SK-N-SH (cell line): ENCODE measurements around the gene CABLES2. TPM values are rescaled to one million over a fixed set of nuclear protein-coding genes. Genes with fewer than 3 reads are reported as not detected.

Source experiments
- CTCF ChIA-PET: fragments of 300-600, 350-600 bp; formaldehyde crosslinking; extraction: SDS; loops from one replicate; lab custom pipeline; 2021; lab: Yijun Ruan, JAX
- POLR2A ChIA-PET: fragments of 350-600 bp; sonication (Branson Sonifier 250); formaldehyde crosslinking; extraction: SDS; loops from one replicate; lab custom pipeline; 2020; ENCODE audit warnings: antibody characterized with exemption, inconsistent platforms; lab: Yijun Ruan, JAX
- DNase-seq: peaks from one replicate; pipeline ENCODE4 v3.0.0; 2012
- H2AFZ ChIP-seq: fragments of 200-600 bp; sonication (generic); 2 replicates; pipeline ENCODE4 v1.8.1; 2016; ENCODE audit warnings: antibody characterized with exemption, mild to moderate bottlenecking, low read depth
- H3F3A ChIP-seq: fragments of 200-600 bp; sonication (generic); replicated peaks from 2 replicates; pipeline ENCODE3; 2016; ENCODE audit warnings: antibody characterized with exemption, mild to moderate bottlenecking; ENCODE audit not compliant: insufficient read depth
- H3K27ac ChIP-seq, 2 experiments: fragments of 200-500 bp in 1 of 2; fragments of 200-600 bp in 1 of 2; sonication (Bioruptor generic) in 1 of 2; sonication (generic), shearing (Covaris generic) in 1 of 2; 2 replicates each; pipeline versions ENCODE4 v1.5.1 to v1.6.1; 2014 to 2016; ENCODE audit warnings: low read depth in 2 of 2, inconsistent platforms in 1 of 2, low read length in 1 of 2, mild to moderate bottlenecking in 1 of 2, mixed read lengths in 1 of 2
- H3K27me3 ChIP-seq: fragments of 200-600 bp; sonication (generic), shearing (Covaris generic); 2 replicates; pipeline ENCODE4 v1.6.1; 2016; ENCODE audit warnings: mixed run types; ENCODE audit not compliant: insufficient read depth
- H3K36me3 ChIP-seq, 2 experiments: fragments of 200-500 bp in 1 of 2; fragments of 200-600 bp in 1 of 2; sonication (Bioruptor generic) in 1 of 2; sonication (generic) in 1 of 2; replicated peaks in 1 of 2; 2 replicates each; pipeline versions ENCODE3 to v1.5.1; 2014 to 2016; ENCODE audit warnings: low read length in 1 of 2, mild to moderate bottlenecking in 1 of 2; ENCODE audit not compliant: insufficient read depth in 2 of 2, control insufficient read depth in 1 of 2
- H3K4me1 ChIP-seq, 2 experiments: fragments of 200-500 bp in 1 of 2; fragments of 200-600 bp in 1 of 2; sonication (Bioruptor generic) in 1 of 2; sonication (generic), shearing (Covaris generic) in 1 of 2; 2 replicates each; pipeline versions ENCODE4 v1.5.1 to v1.6.1; 2014 to 2016; ENCODE audit warnings: low read depth in 1 of 2, low read length in 1 of 2, mixed run types in 1 of 2; ENCODE audit not compliant: insufficient read depth in 2 of 2, control insufficient read depth in 1 of 2
- H3K4me2 ChIP-seq: fragments of 200-600 bp; sonication (generic), shearing (Covaris generic); 2 replicates; pipeline ENCODE4 v1.6.1; 2017; ENCODE audit warnings: mixed run types
- H3K4me3 ChIP-seq, 2 experiments: fragments of 200-500 bp in 1 of 2; fragments of 200-600 bp in 1 of 2; sonication (Bioruptor generic) in 1 of 2; sonication (generic), shearing (Covaris generic) in 1 of 2; 2 replicates each; pipeline versions ENCODE4 v1.5.1 to v1.8.1; 2014 to 2016; ENCODE audit warnings: low read depth in 2 of 2, inconsistent platforms in 1 of 2, low read length in 1 of 2, mild to moderate bottlenecking in 1 of 2, mixed read lengths in 1 of 2, moderate library complexity in 1 of 2
- H3K79me2 ChIP-seq: fragments of 200-600 bp; sonication (generic); 2 replicates; pipeline ENCODE4 v1.8.1; 2017; ENCODE audit warnings: mild to moderate bottlenecking; ENCODE audit not compliant: insufficient read depth
- H3K9ac ChIP-seq: fragments of 200-600 bp; sonication (generic); 2 replicates; pipeline ENCODE4 v1.6.1; 2017; ENCODE audit warnings: mixed run types
- H3K9me2 ChIP-seq: fragments of 200-600 bp; sonication (generic); 2 replicates; pipeline ENCODE4 v1.6.1; 2017; ENCODE audit warnings: mixed run types
- H3K9me3 ChIP-seq: fragments of 200-600 bp; sonication (generic); 2 replicates; pipeline ENCODE4 v1.6.1; 2017; ENCODE audit warnings: mixed run types, mild to moderate bottlenecking, moderate library complexity
- H4K20me1 ChIP-seq: fragments of 200-600 bp; sonication (generic); 2 replicates; pipeline ENCODE4 v1.6.1; 2017; ENCODE audit warnings: mild to moderate bottlenecking, mixed run types; ENCODE audit not compliant: insufficient read depth
- FOSL2 ChIP-seq: IDR thresholded peaks from 2 replicates; pipeline ENCODE4 v1.4.0; 2012; ENCODE audit warnings: low read depth, mild to moderate bottlenecking, moderate library complexity, borderline replicate concordance
- FOXJ3 ChIP-seq: sonication (generic); formaldehyde crosslinking; IDR thresholded peaks from 2 replicates; pipeline ENCODE4 v1.5.1; 2020; ENCODE audit warnings: mild to moderate bottlenecking, missing genetic modification reagents
- IRF3 ChIP-seq: fragments of 150-350 bp; IDR thresholded peaks from 2 replicates; pipeline ENCODE4 v1.6.1; 2016; ENCODE audit warnings: mild to moderate bottlenecking, low read depth, low read length
- MEF2A ChIP-seq: IDR thresholded peaks from 2 replicates; pipeline ENCODE4 v1.4.0; 2012; ENCODE audit warnings: low read depth, borderline replicate concordance
- MXI1 ChIP-seq: IDR thresholded peaks from 2 replicates; pipeline ENCODE4 v1.6.1; 2012; ENCODE audit warnings: mild to moderate bottlenecking, low read depth, low read length, improper control_type of control experiment
- NFIC ChIP-seq: IDR thresholded peaks from 2 replicates; pipeline ENCODE4 v1.4.0; 2012; ENCODE audit warnings: borderline replicate concordance
- NRF1 ChIP-seq: IDR thresholded peaks from 2 replicates; pipeline ENCODE4 v1.6.1; 2012; ENCODE audit warnings: low read depth, mild to moderate bottlenecking, low read length
- PBX3 ChIP-seq: IDR thresholded peaks from 2 replicates; pipeline ENCODE4; 2012
- RAD21 ChIP-seq: IDR thresholded peaks from 2 replicates; pipeline ENCODE4 v1.6.1; 2012; ENCODE audit warnings: mild to moderate bottlenecking, low read length
- RCOR1 ChIP-seq: fragments of 150-350 bp; IDR thresholded peaks from 2 replicates; pipeline ENCODE4 v1.6.1; 2017; ENCODE audit warnings: antibody characterized with exemption, low read length
- REST ChIP-seq: IDR thresholded peaks from 2 replicates; pipeline ENCODE4 v1.6.1; 2012; ENCODE audit warnings: mild to moderate bottlenecking, low read depth, low read length, moderate library complexity
- SIN3A ChIP-seq: IDR thresholded peaks from 2 replicates; pipeline ENCODE4 v1.6.1; 2012; ENCODE audit warnings: low read depth, mild to moderate bottlenecking, low read length, moderate library complexity, borderline replicate concordance
- TEAD4 ChIP-seq: IDR thresholded peaks from 2 replicates; pipeline ENCODE4 v1.4.0; 2012; ENCODE audit warnings: mild to moderate bottlenecking, borderline replicate concordance; ENCODE audit not compliant: insufficient read depth
- USF1 ChIP-seq: IDR thresholded peaks from 2 replicates; pipeline ENCODE4 v1.4.0; 2012; ENCODE audit warnings: low read depth, borderline replicate concordance
- USF2 ChIP-seq: fragments of 150-350 bp; IDR thresholded peaks from 2 replicates; pipeline ENCODE4 v1.6.1; 2017; ENCODE audit warnings: antibody characterized with exemption, low read length, low read depth, borderline replicate concordance
- WGBS: methylation state at CpG from one replicate; pipeline ENCODE4 v1.1.6; 2017; ENCODE audit warnings: low lambda C conversion rate; 5-methylcytosine and 5-hydroxymethylcytosine counted together
- polyA plus RNA-seq, 3 experiments: library from polyadenylated mRNA; depleted of rRNA; stranded (reverse); fragments of >200 nt; gene quantifications; 2 replicates each; pipeline ENCODE4 v1.2.3, GENCODE V29; 2012

The CABLES2 gene
- polyA plus RNA-seq, 1 of the 3 experiments (the other 2 are of a cell fraction), result 4.8 TPM

- no peaks in the 10 kb centered on the region for H3K27me3 ChIP-seq
- no peaks in the 10 kb centered on the region for H3K9me2 ChIP-seq
- H4K20me1 ChIP-seq, result peaks cover 8% of the 10 kb centered on the region; the same call in 1 of the 2 replicates
- no peak overlapping the region for H3K4me2 ChIP-seq
- H3K4me1 ChIP-seq, result peaks cover 7 to 39% of the 10 kb centered on the region in 2 experiments; a peak in 1 of 4 replicates
- H3K36me3 ChIP-seq, result peaks cover 3 to 7% of the 10 kb centered on the region in 2 experiments
- no peak for DNase-seq
- H3K79me2 ChIP-seq, result peaks cover 20% of the 10 kb centered on the region; the same call in 1 of the 2 replicates
- WGBS, result 89% methylated on average over 9 of the region's 22 CpGs
- no peaks in the 10 kb centered on the region for H3K9me3 ChIP-seq
- H3K4me3 ChIP-seq, result no peak overlapping the region
- peaks cover 16% of the 10 kb centered on the region for H3F3A ChIP-seq
- CTCF ChIA-PET, result interaction anchor here (1.1 to 5.6 kb wide), 2 partner anchors 10 to 77 kb away, joined by 3 to 127 read pairs; partner anchors contain the start of gene LAMA5
- peak overlapping the region in 1 of 2 experiments; percentile 14; a peak in 1 of 4 replicates for H3K27ac ChIP-seq
- TF ChIP-seq TEAD4 (no peak), USF1 (no peak), USF2 (no peak), PBX3 (no peak), REST (no peak), FOXJ3 (CRISPR knock-in tag) (no peak), NRF1 (no peak), IRF3 (no peak), RAD21 (no peak), SIN3A (no peak), MXI1 (no peak), NFIC (no peak), MEF2A (no peak), FOSL2 (no peak), RCOR1 (no peak)
- POLR2A ChIA-PET, result interaction anchor here (1.1 kb wide), 1 partner anchor 8 kb away, joined by 4 read pairs; the partner anchor contains the start of gene RPS21
- no peak overlapping the region for H2AFZ ChIP-seq
- no peak overlapping the region for H3K9ac ChIP-seq
These were observed 28.9 kb downstream of the CABLES2 start for GRCh38 chr20:62378215-62378614.
